GM18951 (cell line): ENCODE results near the gene METTL21C.

Experiments
- POLR2A ChIP-seq: IDR thresholded peaks from 4 replicates; pipeline ENCODE4 v1.6.1; 2011; ENCODE audit warnings: mild to moderate bottlenecking; ENCODE audit not compliant: insufficient read length, insufficient read depth; ENCODE audit errors: extremely low read depth
- in situ Hi-C: fragments of 300-500 bp; cut with MboI; formaldehyde crosslinking; loops from one replicate; pipeline ENCODE4 v1.12.0; 2022; ENCODE audit warnings: low sequenced_read_pairs, mixed read lengths, inconsistent platforms; ENCODE audit not compliant: unreplicated experiment

The METTL21C gene

DNA sequence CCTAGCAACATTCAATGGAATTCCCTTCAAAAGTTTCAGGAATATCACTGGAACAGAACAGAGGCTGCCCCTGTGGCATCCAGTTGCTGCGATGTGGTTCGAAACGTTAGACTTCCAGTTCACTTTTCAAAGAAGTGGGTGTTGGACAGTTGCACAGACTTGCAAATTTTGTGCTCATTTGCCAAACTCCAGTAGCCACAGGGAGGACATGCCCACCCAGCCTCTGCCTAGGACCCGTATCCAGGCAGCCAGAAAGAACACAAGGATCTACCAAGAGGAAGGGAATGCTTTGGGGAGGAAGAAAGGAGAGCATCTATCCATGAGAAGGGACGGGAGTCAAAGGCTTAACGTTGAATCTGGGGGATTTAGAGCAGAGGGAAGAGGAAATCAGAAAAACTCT lies at the start of gene METTL21C:
Gene METTL21C (minus strand): TSS at position 108 of the 400 bp plus-strand sequence. CDS start 546 bp downstream, outside the sequence.
- in situ Hi-C loops: no loop called here
- TF ChIP-seq POLR2A: no peak

DNA sequence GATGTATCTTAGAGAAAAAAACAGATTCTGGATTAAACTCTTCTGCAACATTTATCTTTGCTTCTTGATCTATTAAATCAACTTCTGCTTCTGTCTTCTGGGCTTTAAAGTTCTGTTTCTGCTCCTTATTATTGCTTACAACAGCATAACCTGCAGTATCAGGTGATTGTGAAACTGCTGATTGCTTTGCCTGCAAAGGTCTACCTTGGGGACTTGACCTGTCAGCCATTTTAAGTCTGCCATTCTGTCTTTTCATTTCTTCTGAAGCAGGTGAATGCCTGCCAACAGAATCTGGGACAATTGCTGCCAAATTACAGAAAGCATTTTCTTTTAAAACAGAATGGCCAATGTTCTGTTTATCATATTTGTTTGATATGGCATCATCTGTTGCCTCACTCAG lies 47.7 kb upstream of the METTL21C start:
- no peak for TF ChIP-seq POLR2A
- in situ Hi-C loops: no loop called here

- in situ Hi-C loops: no loop called here
- no peak for TF ChIP-seq POLR2A
Measured at GRCh38 chr13:102742101-102742500, 47.3 kb upstream of the METTL21C start.

DNA sequence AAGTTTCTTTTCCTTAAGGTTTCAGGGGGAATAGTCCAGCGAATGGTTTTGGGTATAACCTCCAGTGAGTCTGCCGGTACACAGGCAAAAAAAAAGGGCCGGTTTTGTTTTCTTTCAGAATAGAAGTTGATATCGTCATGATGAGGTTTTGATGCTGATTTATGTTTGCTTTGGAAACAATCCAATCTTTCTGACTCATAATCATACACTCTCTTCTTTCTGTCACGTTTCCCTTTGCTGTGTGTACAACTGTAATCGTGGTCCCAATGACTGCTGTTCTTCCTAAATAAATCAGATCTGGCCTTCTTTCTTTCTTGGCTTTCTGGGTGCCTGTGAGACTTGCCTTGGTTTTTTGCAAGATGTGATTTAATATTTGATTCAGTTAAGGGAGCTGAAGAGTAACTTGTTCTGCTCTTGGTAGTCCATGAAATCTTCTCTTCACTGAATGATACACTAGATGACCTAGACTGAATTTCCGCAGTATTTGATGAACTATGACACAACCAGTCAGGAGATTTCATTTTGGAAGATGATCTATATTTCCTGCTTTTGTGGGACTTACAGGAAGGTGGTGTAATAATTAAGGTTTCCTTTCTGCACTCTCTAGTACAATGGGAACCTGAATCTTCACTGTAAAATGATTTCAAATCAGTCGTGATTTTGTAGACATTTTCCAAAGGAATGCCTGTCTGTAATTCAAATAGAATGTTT lies 34.9 kb upstream of the METTL21C start:
- no peak for TF ChIP-seq POLR2A

DNA sequence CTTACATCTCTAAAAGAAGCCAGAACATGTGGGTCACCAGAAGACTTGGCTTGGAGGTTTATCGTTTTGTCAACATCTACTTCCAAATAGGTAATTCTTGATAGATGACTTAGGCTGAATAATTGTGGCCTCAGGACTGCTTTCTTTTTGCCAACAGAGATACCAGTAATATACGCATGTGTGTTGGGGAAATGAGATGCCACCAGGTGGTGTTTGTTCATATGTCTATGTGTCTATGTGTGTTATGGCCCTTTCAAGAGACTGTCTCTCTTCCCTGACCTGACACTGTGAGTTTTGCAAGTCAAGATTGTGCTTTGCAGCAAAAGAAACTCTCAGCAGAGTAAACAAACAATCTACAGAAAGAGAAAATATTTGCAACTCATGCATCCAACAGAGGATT lies 31.6 kb upstream of the METTL21C start:
- in situ Hi-C loops: no loop called here
- no peak for TF ChIP-seq POLR2A

More for the DNA sequence above, 34.9 kb upstream of the METTL21C start:
- in situ Hi-C loops: no loop called here

GRCh38 chr13:102724923-102725322 lies 30.1 kb upstream of the METTL21C start:
- in situ Hi-C loops: no loop called here
- no peak for TF ChIP-seq POLR2A

DNA sequence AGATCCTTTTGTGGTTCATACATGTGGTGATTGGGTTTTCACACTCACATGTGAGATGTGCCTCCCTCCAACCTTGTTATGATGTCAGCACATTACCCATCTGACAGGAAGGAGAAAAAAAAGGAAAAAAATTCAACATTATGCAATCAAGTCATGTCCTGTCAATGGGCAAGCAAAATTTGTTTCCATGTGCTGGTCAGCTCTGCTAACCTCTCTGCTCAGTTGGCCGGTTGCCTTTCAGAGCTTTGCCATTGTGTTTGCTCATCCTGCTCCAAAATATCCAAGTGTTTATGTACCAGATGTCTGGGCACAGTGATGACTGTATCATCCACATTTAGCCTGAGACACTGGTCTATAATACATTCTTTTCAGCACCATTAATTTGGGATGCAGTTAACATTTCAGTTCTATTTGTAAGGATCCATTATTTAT lies 27.0 kb upstream of the METTL21C start:
- TF ChIP-seq POLR2A: no peak
- in situ Hi-C loops: no loop called here

DNA sequence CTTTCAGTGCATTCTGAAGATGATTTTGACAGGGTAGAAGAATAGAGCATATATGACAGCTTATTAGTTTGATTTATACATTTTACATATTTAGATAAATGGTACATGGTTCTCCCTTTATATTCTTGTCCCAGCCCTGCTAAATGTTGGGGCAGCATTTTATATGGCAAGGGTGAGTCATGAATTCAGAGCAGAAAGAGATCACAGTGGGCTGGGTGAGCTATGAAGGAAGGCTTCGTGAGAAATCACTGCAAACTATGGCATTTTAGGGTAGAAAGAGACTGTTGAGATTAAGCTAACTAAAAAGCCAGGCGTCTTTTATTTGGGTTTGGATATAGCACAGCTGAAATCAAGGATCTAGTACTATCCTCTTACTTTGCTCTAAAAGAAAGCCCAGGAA lies 23.9 kb upstream of the METTL21C start:
- no peak for TF ChIP-seq POLR2A
- in situ Hi-C loops: no loop called here

DNA sequence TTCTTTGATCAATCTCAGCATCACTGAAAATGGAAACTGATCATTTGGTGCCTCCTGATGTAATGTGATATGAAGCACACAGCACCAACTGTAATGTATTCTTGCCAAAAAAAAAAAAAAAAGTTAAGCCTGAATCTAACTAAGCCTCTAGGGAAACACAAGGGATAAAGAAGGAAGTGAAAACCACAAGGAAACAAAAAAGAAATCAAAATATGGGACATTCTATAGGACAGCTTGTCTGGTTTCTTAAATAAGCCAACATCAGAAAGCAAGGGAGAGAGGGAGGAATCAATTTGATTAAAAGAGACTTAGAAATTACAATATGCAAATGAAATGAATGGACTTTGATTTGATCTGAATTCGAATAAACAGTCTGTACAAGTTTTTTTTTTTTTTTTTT lies 20.6 kb upstream of the METTL21C start:
- no peak for TF ChIP-seq POLR2A
- in situ Hi-C loops: no loop called here

GRCh38 chr13:102710261-102710679 lies 15.4 kb upstream of the METTL21C start:
- no peak for TF ChIP-seq POLR2A
- in situ Hi-C loops: no loop called here

- no peak for TF ChIP-seq POLR2A
Measured at GRCh38 chr13:102709536-102709935, 14.7 kb upstream of the METTL21C start.

GRCh38 chr13:102708991-102709390 lies 14.1 kb upstream of the METTL21C start:
- in situ Hi-C loops: no loop called here

More at GRCh38 chr13:102709536-102709935, 14.7 kb upstream of the METTL21C start:
- in situ Hi-C loops: no loop called here

GRCh38 chr13:102708211-102708610 lies 13.4 kb upstream of the METTL21C start:
- no peak for TF ChIP-seq POLR2A
- in situ Hi-C loops: no loop called here

More at GRCh38 chr13:102708991-102709390, 14.1 kb upstream of the METTL21C start:
- TF ChIP-seq POLR2A: no peak

DNA sequence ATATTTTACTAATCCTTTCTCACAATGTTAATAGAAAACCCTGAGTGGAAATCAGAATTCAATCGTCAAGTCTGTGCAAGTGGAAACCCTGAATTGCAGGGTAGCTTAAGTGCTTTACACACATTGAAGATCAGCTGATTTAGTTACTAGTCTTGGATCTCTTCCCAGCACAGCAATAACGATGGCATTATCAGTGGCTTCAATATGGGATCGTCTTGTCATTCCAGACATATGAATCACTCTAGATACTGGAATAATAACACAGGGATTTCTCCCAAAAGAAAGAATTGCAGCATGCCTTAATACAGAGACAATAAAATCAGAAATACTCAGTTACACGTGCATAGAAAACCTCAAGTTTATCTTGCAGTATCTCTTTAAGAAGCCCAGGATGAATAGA lies 12.6 kb upstream of the METTL21C start:
- no peak for TF ChIP-seq POLR2A
- in situ Hi-C loops: no loop called here
